H1 (cell line): ENCODE measurements around the gene TUT1.

Experiments
- CEBPB ChIP-seq: IDR thresholded peaks from 2 replicates; pipeline ENCODE4 v1.6.1; 2012; ENCODE audit warnings: low read depth, low read length
- CHD1 ChIP-seq: IDR thresholded peaks from 2 replicates; pipeline ENCODE4 v1.6.1; 2012; ENCODE audit warnings: low read depth, low read length, improper control_type of control experiment
- CTCF ChIP-seq, 3 experiments: IDR thresholded peaks; 1 replicate in 2 of 3; 2 replicates in 1 of 3; pipeline versions ENCODE4 v1.5.1 to v1.6.1; 2011; ENCODE audit warnings: low read length in 3 of 3, mild to moderate bottlenecking in 3 of 3, inconsistent platforms in 2 of 3, low read depth in 1 of 3, moderate library complexity in 1 of 3; ENCODE audit not compliant: insufficient read depth in 1 of 3; ENCODE audit errors: control extremely low read depth in 1 of 3
- EZH2 ChIP-seq: fragments of 200-600 bp; sonication (generic); IDR thresholded peaks from 2 replicates; pipeline ENCODE4 v1.7.1; 2012; ENCODE audit warnings: low read depth, mild to moderate bottlenecking, moderate library complexity, low read length, inconsistent platforms; ENCODE audit not compliant: severe bottlenecking
- POLR2A ChIP-seq, 2 experiments: IDR thresholded peaks; 1 replicate in 1 of 2; 2 replicates in 1 of 2; pipeline ENCODE4 v1.6.1; 2011; ENCODE audit warnings: low read depth in 2 of 2, low read length in 2 of 2, mild to moderate bottlenecking in 2 of 2; ENCODE audit errors: control extremely low read depth in 1 of 2
- POLR2AphosphoS5 ChIP-seq: IDR thresholded peaks from 2 replicates; pipeline ENCODE4 v1.6.1; 2011; ENCODE audit warnings: low read depth, low read length
- RAD21 ChIP-seq, 2 experiments: IDR thresholded peaks in 1 of 2; conservative IDR thresholded peaks in 1 of 2; 2 replicates each; pipeline ENCODE4 v1.6.1; 2011; ENCODE audit warnings: low read depth in 2 of 2, low read length in 2 of 2, improper control_type of control experiment in 1 of 2, inconsistent platforms in 1 of 2, mild to moderate bottlenecking in 1 of 2, moderate library complexity in 1 of 2
- RFX5 ChIP-seq: IDR thresholded peaks from 2 replicates; pipeline ENCODE4 v1.6.1; 2011; ENCODE audit warnings: low read depth, low read length, improper control_type of control experiment, borderline replicate concordance
- SP1 ChIP-seq: IDR thresholded peaks from 2 replicates; pipeline ENCODE4 v1.6.1; 2011; ENCODE audit warnings: low read depth, low read length
- TAF1 ChIP-seq: IDR thresholded peaks from 2 replicates; pipeline ENCODE4 v1.6.1; 2011; ENCODE audit warnings: mild to moderate bottlenecking, low read depth, low read length
- ZNF274 ChIP-seq: IDR thresholded peaks from 2 replicates; pipeline ENCODE4 v1.7.0; 2012; ENCODE audit warnings: low read length, borderline replicate concordance; ENCODE audit errors: extremely low read depth

DNA sequence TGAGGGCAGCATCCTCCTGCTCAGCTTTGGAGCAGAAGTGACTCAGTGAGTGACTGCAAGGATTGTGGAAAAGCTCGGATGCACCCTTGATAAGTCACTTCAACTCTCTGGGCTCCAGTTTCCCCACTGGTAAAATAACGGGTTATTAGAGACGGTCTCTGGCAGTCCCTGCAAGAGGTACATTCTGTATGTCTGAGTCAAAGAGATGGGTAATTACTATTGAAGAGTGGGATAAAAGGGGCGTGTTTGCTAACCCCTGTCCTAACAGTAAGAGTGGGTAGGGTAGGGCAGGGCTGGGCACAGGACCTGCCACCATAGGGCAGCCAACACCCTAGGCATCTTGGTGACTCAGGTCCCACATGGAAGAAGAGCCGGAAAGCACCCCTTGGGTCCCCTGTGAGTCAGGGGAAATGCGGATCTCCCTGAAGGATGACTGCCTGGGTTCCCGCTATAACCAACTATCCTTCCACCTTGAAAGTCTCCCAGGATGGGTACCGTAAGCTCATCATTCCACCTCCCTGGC, 37.4 kb downstream of the TUT1 start:
- TF ChIP-seq POLR2AphosphoS5 = no peak
- no peak for TF ChIP-seq CTCF (IDR thresholded peaks at IDR 0.05; ENCODE audit: control extremely low read depth in 1 of 3, insufficient read depth in 1 of 3, low read depth in 1 of 3, low read length in 3 of 3)
- no peak for TF ChIP-seq SP1
- TF ChIP-seq CEBPB = no peak
- no peak for TF ChIP-seq RFX5
- TF ChIP-seq ZNF274 = no peak
- TF ChIP-seq CHD1 = no peak
- no peak; a peak in 1 of 3 replicates for TF ChIP-seq POLR2A (IDR thresholded peaks at IDR 0.05; ENCODE audit: control extremely low read depth in 1 of 2, low read depth in 2 of 2, low read length in 2 of 2)
- TF ChIP-seq RAD21 (IDR thresholded peaks at IDR 0.05 in 1 of 2, conservative IDR thresholded peaks at IDR 0.05 in 1 of 2; ENCODE audit: low read depth in 2 of 2, low read length in 2 of 2) = no peak
- TF ChIP-seq TAF1 = no peak
- TF ChIP-seq EZH2 = no peak
